Measurements from ENCODE around the gene PDIA6.

DNA sequence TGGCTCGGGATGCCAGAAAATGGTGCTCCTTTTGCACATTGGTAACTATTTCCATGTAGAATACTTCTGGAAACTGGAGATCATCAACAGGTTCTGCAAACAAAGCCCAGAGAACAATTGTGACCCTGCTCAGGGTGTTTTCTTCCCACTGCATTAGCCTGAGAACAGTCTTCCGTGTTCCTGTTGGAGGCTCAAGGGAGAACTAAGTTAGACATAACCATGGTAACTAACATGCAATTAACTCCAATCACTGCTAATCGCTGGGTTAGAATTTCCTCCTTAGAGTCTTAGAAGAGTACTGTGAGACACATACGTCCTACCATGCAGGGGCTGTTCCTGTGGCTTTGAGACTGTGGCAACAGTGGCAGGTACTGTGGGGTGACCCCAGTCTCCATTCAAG is 36.0 kb upstream of the PDIA6 start:
- TF ChIP-seq POLR2A (IDR thresholded peaks at IDR 0.05): no peak
- TF ChIP-seq, protein P1, sequence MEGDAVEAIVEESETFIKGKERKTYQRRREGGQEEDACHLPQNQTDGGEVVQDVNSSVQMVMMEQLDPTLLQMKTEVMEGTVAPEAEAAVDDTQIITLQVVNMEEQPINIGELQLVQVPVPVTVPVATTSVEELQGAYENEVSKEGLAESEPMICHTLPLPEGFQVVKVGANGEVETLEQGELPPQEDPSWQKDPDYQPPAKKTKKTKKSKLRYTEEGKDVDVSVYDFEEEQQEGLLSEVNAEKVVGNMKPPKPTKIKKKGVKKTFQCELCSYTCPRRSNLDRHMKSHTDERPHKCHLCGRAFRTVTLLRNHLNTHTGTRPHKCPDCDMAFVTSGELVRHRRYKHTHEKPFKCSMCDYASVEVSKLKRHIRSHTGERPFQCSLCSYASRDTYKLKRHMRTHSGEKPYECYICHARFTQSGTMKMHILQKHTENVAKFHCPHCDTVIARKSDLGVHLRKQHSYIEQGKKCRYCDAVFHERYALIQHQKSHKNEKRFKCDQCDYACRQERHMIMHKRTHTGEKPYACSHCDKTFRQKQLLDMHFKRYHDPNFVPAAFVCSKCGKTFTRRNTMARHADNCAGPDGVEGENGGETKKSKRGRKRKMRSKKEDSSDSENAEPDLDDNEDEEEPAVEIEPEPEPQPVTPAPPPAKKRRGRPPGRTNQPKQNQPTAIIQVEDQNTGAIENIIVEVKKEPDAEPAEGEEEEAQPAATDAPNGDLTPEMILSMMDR (IDR thresholded peaks at IDR 0.05): no peak
